MM.1S (cell line): ENCODE data around the gene LRRC1.

Source experiments
- DNase-seq: peaks from one replicate; pipeline ENCODE4 v3.0.0-alpha.2; 2015
- H2AFZ ChIP-seq: fragments of 300-600 bp; sonication (generic); 2 replicates; pipeline ENCODE4 v1.6.0; 2016; ENCODE audit warnings: antibody characterized with exemption, low read length
- H3F3A ChIP-seq: fragments of 300-600 bp; sonication (generic); 2 replicates; pipeline ENCODE4 v1.6.1; 2016; ENCODE audit warnings: mild to moderate bottlenecking, antibody characterized with exemption, low read length, moderate library complexity, mixed read lengths; ENCODE audit not compliant: insufficient read depth
- H3K27ac ChIP-seq: fragments of 300-600 bp; sonication (generic); 2 replicates; pipeline ENCODE4 v1.5.1; 2016; ENCODE audit warnings: mild to moderate bottlenecking, low read length
- H3K27me3 ChIP-seq: fragments of 300-600 bp; sonication (generic); replicated peaks from 2 replicates; pipeline ENCODE4 v1.6.0; 2016; ENCODE audit warnings: low read length; ENCODE audit not compliant: insufficient read depth
- H3K36me3 ChIP-seq: fragments of 300-600 bp; sonication (generic); replicated peaks from 2 replicates; pipeline ENCODE4 v1.6.1; 2016; ENCODE audit warnings: mild to moderate bottlenecking, low read length, mixed read lengths; ENCODE audit not compliant: insufficient read depth
- H3K4me1 ChIP-seq: fragments of 300-600 bp; sonication (generic); 2 replicates; pipeline ENCODE4 v1.6.1; 2016; ENCODE audit warnings: low read length, mixed read lengths
- H3K4me2 ChIP-seq: fragments of 300-600 bp; sonication (generic); 2 replicates; pipeline ENCODE4 v1.6.0; 2016; ENCODE audit warnings: low read depth, low read length
- H3K4me3 ChIP-seq: fragments of 300-600 bp; sonication (generic); 2 replicates; pipeline ENCODE4 v1.5.1; 2016; ENCODE audit warnings: low read length, mixed read lengths
- H3K79me2 ChIP-seq: fragments of 300-600 bp; sonication (generic); 2 replicates; pipeline ENCODE4 v1.6.1; 2016; ENCODE audit warnings: mixed run types, low read length, mixed read lengths
- H3K9ac ChIP-seq: fragments of 300-600 bp; sonication (generic); 2 replicates; pipeline ENCODE4 v1.6.1; 2016; ENCODE audit warnings: low read length, mixed read lengths
- H3K9me2 ChIP-seq: fragments of 300-600 bp; sonication (generic); replicated peaks from 2 replicates; pipeline ENCODE4 v1.6.1; 2016; ENCODE audit warnings: mild to moderate bottlenecking, low read length, mixed read lengths; ENCODE audit not compliant: insufficient read depth
- H3K9me3 ChIP-seq: fragments of 300-600 bp; sonication (generic); replicated peaks from 2 replicates; pipeline ENCODE4 v1.6.1; 2016; ENCODE audit warnings: mild to moderate bottlenecking, low read length, mixed read lengths; ENCODE audit not compliant: insufficient read depth
- H4K20me1 ChIP-seq: fragments of 300-600 bp; sonication (generic); 2 replicates; pipeline ENCODE4 v1.6.1; 2016; ENCODE audit warnings: mild to moderate bottlenecking, low read length, moderate library complexity, mixed read lengths; ENCODE audit not compliant: insufficient read depth
- EZH2 ChIP-seq: fragments of 300-600 bp; sonication (generic); optimal IDR thresholded peaks from 2 replicates; pipeline ENCODE3; 2017; ENCODE audit warnings: low read depth, mild to moderate bottlenecking, antibody characterized with exemption, low read length, mixed read lengths
- EZH2phosphoT487 ChIP-seq: fragments of 300-600 bp; sonication (generic); IDR thresholded peaks from 2 replicates; pipeline ENCODE4 v1.6.1; 2018; ENCODE audit warnings: antibody characterized with exemption, low read length
- TF ChIP-seq, protein P1 (sequence below): fragments of 300-600 bp; sonication (generic); IDR thresholded peaks from 2 replicates; pipeline ENCODE4 v1.5.1; 2016; ENCODE audit warnings: antibody characterized with exemption, low read length, mixed read lengths

LRRC1 gene

GRCh38 chr6:53825532-53826321 is 30.9 kb downstream of the LRRC1 start:
- Histone ChIP-seq H3K36me3 (no peaks in the 10 kb centered on the region), H3K9ac (peak overlapping the region; percentile 4; the same call in 1 of the 2 replicates), H3K79me2 (peaks cover 98% of the 10 kb centered on the region), H3K27me3 (no peaks in the 10 kb centered on the region), H3F3A (no peaks in the 10 kb centered on the region), H3K4me2 (peak overlapping the region; percentile 56), H3K9me2 (no peaks in the 10 kb centered on the region), H3K9me3 (no peaks in the 10 kb centered on the region), H3K4me1 (peaks cover 26% of the 10 kb centered on the region; the same call in 1 of the 2 replicates), H3K27ac (no peak overlapping the region), H3K4me3 (peak overlapping the region; percentile 19; the same call in 1 of the 2 replicates), H2AFZ (no peak overlapping the region), H4K20me1 (no peaks in the 10 kb centered on the region)
- TF ChIP-seq EZH2phosphoT487, result no peak
- TF ChIP-seq, protein P1, sequence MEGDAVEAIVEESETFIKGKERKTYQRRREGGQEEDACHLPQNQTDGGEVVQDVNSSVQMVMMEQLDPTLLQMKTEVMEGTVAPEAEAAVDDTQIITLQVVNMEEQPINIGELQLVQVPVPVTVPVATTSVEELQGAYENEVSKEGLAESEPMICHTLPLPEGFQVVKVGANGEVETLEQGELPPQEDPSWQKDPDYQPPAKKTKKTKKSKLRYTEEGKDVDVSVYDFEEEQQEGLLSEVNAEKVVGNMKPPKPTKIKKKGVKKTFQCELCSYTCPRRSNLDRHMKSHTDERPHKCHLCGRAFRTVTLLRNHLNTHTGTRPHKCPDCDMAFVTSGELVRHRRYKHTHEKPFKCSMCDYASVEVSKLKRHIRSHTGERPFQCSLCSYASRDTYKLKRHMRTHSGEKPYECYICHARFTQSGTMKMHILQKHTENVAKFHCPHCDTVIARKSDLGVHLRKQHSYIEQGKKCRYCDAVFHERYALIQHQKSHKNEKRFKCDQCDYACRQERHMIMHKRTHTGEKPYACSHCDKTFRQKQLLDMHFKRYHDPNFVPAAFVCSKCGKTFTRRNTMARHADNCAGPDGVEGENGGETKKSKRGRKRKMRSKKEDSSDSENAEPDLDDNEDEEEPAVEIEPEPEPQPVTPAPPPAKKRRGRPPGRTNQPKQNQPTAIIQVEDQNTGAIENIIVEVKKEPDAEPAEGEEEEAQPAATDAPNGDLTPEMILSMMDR, result no peak
- TF ChIP-seq EZH2, result no peak
- no peak for DNase-seq

- Histone ChIP-seq H3K9ac (no peak overlapping the region), H3K27me3 (no peaks in the 10 kb centered on the region), H3K36me3 (no peaks in the 10 kb centered on the region), H3K79me2 (peaks cover 98% of the 10 kb centered on the region), H3K9me2 (no peaks in the 10 kb centered on the region), H2AFZ (no peak overlapping the region), H3K9me3 (no peaks in the 10 kb centered on the region), H3K27ac (no peak overlapping the region), H4K20me1 (no peaks in the 10 kb centered on the region), H3K4me2 (no peak overlapping the region), H3F3A (no peaks in the 10 kb centered on the region), H3K4me3 (no peak overlapping the region), H3K4me1 (peaks cover 26% of the 10 kb centered on the region; the same call in 1 of the 2 replicates)
- TF ChIP-seq EZH2 (no peak), EZH2phosphoT487 (no peak)
- TF ChIP-seq, protein P1, result no peak
- no peak for DNase-seq
Measured at GRCh38 chr6:53827531-53827930, 32.7 kb downstream of the LRRC1 start.

- TF ChIP-seq EZH2 (no peak), EZH2phosphoT487 (no peak)
- TF ChIP-seq, protein P1, result no peak
- no peak overlapping the region for H3K27ac ChIP-seq
Measured at GRCh38 chr6:53828215-53828614, 33.4 kb downstream of the LRRC1 start.

More at GRCh38 chr6:53828215-53828614, 33.4 kb downstream of the LRRC1 start:
- no peak overlapping the region for H3K9ac ChIP-seq
- no peak overlapping the region for H2AFZ ChIP-seq
- no peak overlapping the region for H3K4me3 ChIP-seq
- H3K4me1 ChIP-seq, result peaks cover 26% of the 10 kb centered on the region; the same call in 1 of the 2 replicates
- DNase-seq, result no peak
- no peaks in the 10 kb centered on the region for H3F3A ChIP-seq
- no peaks in the 10 kb centered on the region for H3K27me3 ChIP-seq
- no peaks in the 10 kb centered on the region for H3K9me3 ChIP-seq
- no peaks in the 10 kb centered on the region for H4K20me1 ChIP-seq
- H3K79me2 ChIP-seq, result peaks cover 96% of the 10 kb centered on the region
- H3K36me3 ChIP-seq, result no peaks in the 10 kb centered on the region
- no peaks in the 10 kb centered on the region for H3K9me2 ChIP-seq
- no peak overlapping the region for H3K4me2 ChIP-seq
